ENCODE measurements around the gene PRRT1. TPM values are rescaled to one million over a fixed set of nuclear protein-coding genes. Genes with fewer than 3 reads are reported as not detected.
A peak's percentile ranks its signal among the peaks of the same experiment; 100 is the strongest.

Gene PRRT1
- total and polyA plus RNA-seq, 2 of the 4 experiments (the other 2 are of a cell fraction) = 0.99 TPM; not detected in 1

DNA sequence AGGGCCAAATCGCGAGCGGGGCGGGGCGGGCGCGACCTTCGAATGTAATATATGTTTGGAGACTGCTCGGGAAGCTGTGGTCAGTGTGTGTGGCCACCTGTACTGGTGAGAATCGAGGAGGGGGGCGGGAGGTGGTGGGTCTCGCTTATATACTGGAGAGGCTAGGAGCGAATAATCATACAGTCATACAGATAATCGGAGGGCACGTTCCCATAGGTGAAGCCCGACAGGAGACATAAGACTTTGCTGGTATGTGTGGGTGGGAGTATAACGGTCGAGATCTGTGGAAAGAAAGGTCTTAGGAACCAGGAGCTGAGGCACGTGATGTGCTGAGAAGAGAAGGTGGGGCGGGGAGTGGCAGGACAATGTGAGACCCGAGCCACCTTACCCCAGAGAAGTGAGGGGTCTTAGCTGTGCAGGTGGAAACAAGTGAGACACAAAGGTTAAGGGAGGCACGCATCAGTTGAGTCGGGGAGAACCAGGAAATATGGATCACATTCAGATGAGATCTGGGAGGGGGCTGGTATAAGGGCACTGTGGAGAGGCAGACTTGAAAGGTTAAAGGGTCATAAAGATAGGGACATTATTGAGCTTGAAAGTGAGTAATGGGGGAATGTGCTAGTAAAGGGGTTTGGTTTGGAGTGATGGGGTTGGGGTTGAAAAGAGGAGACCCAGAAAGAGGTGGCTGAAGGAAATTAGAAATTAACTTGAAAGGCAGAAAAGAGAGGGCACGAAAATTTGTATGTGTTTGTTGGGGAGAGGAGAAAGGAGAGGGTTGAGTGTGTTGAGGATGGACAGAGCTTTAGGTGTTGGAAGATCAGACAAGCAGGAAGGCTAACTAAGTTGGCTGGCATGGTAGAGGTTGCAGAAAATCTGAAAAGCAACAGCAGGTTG lies 27.1 kb upstream of the PRRT1 start:
- TF ChIP-seq RFX5 (IDR thresholded peaks at IDR 0.05; ENCODE audit: low read depth, low read length) = no peak
- TF ChIP-seq RAD21 (IDR thresholded peaks at IDR 0.05; ENCODE audit: low read length) = no peak
- TF ChIP-seq, protein P1, sequence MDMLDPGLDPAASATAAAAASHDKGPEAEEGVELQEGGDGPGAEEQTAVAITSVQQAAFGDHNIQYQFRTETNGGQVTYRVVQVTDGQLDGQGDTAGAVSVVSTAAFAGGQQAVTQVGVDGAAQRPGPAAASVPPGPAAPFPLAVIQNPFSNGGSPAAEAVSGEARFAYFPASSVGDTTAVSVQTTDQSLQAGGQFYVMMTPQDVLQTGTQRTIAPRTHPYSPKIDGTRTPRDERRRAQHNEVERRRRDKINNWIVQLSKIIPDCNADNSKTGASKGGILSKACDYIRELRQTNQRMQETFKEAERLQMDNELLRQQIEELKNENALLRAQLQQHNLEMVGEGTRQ (IDR thresholded peaks at IDR 0.05; ENCODE audit: low read depth, low read length) = peak; percentile 61
- no peak for TF ChIP-seq FOS (IDR thresholded peaks at IDR 0.05; ENCODE audit: low read depth, low read length)
- TF ChIP-seq POLR2A (IDR thresholded peaks at IDR 0.05; ENCODE audit: low read depth, low read length) = 0 out of 2 replicates have a peak, but pooled peaks have one; percentile 1
- TF ChIP-seq BHLHE40 (IDR thresholded peaks at IDR 0.05; ENCODE audit: low read depth, low read length) = no peak
- TF ChIP-seq, protein P2, sequence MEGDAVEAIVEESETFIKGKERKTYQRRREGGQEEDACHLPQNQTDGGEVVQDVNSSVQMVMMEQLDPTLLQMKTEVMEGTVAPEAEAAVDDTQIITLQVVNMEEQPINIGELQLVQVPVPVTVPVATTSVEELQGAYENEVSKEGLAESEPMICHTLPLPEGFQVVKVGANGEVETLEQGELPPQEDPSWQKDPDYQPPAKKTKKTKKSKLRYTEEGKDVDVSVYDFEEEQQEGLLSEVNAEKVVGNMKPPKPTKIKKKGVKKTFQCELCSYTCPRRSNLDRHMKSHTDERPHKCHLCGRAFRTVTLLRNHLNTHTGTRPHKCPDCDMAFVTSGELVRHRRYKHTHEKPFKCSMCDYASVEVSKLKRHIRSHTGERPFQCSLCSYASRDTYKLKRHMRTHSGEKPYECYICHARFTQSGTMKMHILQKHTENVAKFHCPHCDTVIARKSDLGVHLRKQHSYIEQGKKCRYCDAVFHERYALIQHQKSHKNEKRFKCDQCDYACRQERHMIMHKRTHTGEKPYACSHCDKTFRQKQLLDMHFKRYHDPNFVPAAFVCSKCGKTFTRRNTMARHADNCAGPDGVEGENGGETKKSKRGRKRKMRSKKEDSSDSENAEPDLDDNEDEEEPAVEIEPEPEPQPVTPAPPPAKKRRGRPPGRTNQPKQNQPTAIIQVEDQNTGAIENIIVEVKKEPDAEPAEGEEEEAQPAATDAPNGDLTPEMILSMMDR (conservative IDR thresholded peaks at IDR 0.05; ENCODE audit: low read depth, low read length) = no peak
- no peak for TF ChIP-seq CHD1 (IDR thresholded peaks at IDR 0.05; ENCODE audit: low read depth, low read length)
- no peak for TF ChIP-seq RCOR1 (IDR thresholded peaks at IDR 0.05; ENCODE audit: insufficient replicate concordance, low read length)
- TF ChIP-seq MAFK (IDR thresholded peaks at IDR 0.05; ENCODE audit: low read depth, low read length) = no peak
- no peak for TF ChIP-seq NFE2L2 (IDR thresholded peaks at IDR 0.05; ENCODE audit: low read depth, low read length)
- TF ChIP-seq MAZ (IDR thresholded peaks at IDR 0.05; ENCODE audit: borderline replicate concordance, low read depth, low read length) = no peak
- TF ChIP-seq SMC3 (IDR thresholded peaks at IDR 0.05; ENCODE audit: low read depth, low read length) = no peak
- 0 out of 2 replicates have a peak, but pooled peaks have one; percentile 5 for TF ChIP-seq MXI1 (IDR thresholded peaks at IDR 0.05; ENCODE audit: borderline replicate concordance, low read depth, low read length)
- Histone ChIP-seq H2BK15ac (ENCODE audit: low read depth, low read length) (no peak overlapping the region; the same call in 2 of the 3 replicates), H2AK5ac (ENCODE audit: low read depth, low read length) (peak overlapping the region; percentile 92), H4K8ac (ENCODE audit: low read depth in 2 of 2, low read length in 2 of 2) (peak overlapping the region; percentile 58 to 70; a peak in 2 of 4 replicates), H3K79me1 (ENCODE audit: low read depth in 1 of 2, low read length in 2 of 2) (peaks cover 22 to 50% of the 10 kb centered on the region in 2 experiments), H2AFZ (replicated peaks; ENCODE audit: low read length, poor library complexity) (peak overlapping the region; percentile 85), H4K91ac (ENCODE audit: insufficient read depth, low read depth, low read length) (peak overlapping the region; percentile 85), H3K9me3 (ENCODE audit: control insufficient read depth, insufficient read depth, low read length) (no peaks in the 10 kb centered on the region), H3K9ac (ENCODE audit: low read depth, low read length) (peak overlapping the region; percentile 92), H3K4me1 (ENCODE audit: control insufficient read depth, insufficient read depth, low read length) (peaks cover 5% of the 10 kb centered on the region), H4K20me1 (ENCODE audit: insufficient read depth, low read length) (peaks cover 3% of the 10 kb centered on the region; the same call in 1 of the 2 replicates), H3K56ac (ENCODE audit: extremely low read depth, insufficient read depth, low read length) (peak overlapping the region; percentile 46; the same call in 1 of the 2 replicates), H2BK20ac (ENCODE audit: low read depth, low read length) (no peak overlapping the region), H4K5ac (ENCODE audit: low read depth, low read length) (peak overlapping the region; percentile 38), H2BK120ac (ENCODE audit: low read depth, low read length) (no peak overlapping the region), H2BK5ac (ENCODE audit: low read depth, low read length, poor library complexity, severe bottlenecking) (peak overlapping the region; percentile 66), H3K4me2 (ENCODE audit: low read depth, low read length) (peak overlapping the region; percentile 99), H3K18ac (ENCODE audit: low read depth, low read length) (peak overlapping the region; percentile 3; the same call in 1 of the 2 replicates), H3K27ac (ENCODE audit: insufficient read depth, low read length) (peak overlapping the region; percentile 69), H3K23ac (ENCODE audit: low read depth, low read length) (peak overlapping the region; percentile 86), H3K4me3 (ENCODE audit: insufficient read depth, low read depth, low read length) (peak overlapping the region; percentile 65), H3K9me1 (ENCODE audit: insufficient read depth, low read length) (peaks cover 19% of the 10 kb centered on the region), H3K14ac (replicated peaks; ENCODE audit: low read depth, low read length) (peak overlapping the region; percentile 95), H3K36me3 (ENCODE audit: control insufficient read depth, insufficient read depth, low read length) (peaks cover 18% of the 10 kb centered on the region; the same call in 1 of the 2 replicates), H3K27me3 (ENCODE audit: control insufficient read depth, insufficient read depth, low read length) (no peaks in the 10 kb centered on the region), H2AK9ac (replicated peaks; ENCODE audit: low read depth, low read length, poor library complexity) (peak overlapping the region; percentile 92), H3K4ac (ENCODE audit: low read depth, low read length) (peak overlapping the region; percentile 87)
- intact Hi-C loops (cut with micrococcal nuclease) (loop anchor here (5.0 kb wide), 1 partner anchor 61 kb away; no protein-coding TSS in a partner anchor), dilution Hi-C loops (cut with HindIII; ENCODE audit: low sequenced_read_pairs, unreplicated experiment) (no loop called here), in situ Hi-C loops (cut with MboI; ENCODE audit: low sequenced_read_pairs) (loop anchor here (10.0 to 25.0 kb wide), 2 partner anchors 204 to 784 kb away; partner anchors contain the start of genes BRD2, DXO and HLA-DMA)
- BruUV-seq (replicated peaks) = no TSS peak
- ChIA-PET CTCF (interaction anchor here (0.6 kb wide), 1 partner anchor 190 kb away, joined by 4 read pairs; no protein-coding TSS in a partner anchor), POLR2A (ENCODE audit: unreplicated experiment) (no interaction called here)
- DNase-seq = no peak
- 1 to 100% methylated on average over 1 to 10 of the region's 24 CpGs for WGBS, 2 experiments (ENCODE audit: extremely low coverage in 2 of 2, insufficient read length in 1 of 2)
- ATAC-seq (ENCODE audit: low read depth) = no peak

All from IMR-90 (cell line).